Gastroesophageal sphincter (tissue), 3 donors: Measurements from ENCODE around the gene AMER2.

Experiments used
- CTCF ChIP-seq, 4 experiments: fragments of 200-600 bp in 2 of 4; fragments of 450-650 bp in 2 of 4; sonication (generic) in 1 of 4; IDR thresholded peaks; one replicate each; pipeline ENCODE4 v1.5.1; 2017 to 2019; ENCODE audit warnings: antibody characterized with exemption in 4 of 4, mild to moderate bottlenecking in 2 of 4, moderate library complexity in 2 of 4
- EP300 ChIP-seq: sonication (generic); formaldehyde crosslinking; IDR thresholded peaks from one replicate; pipeline ENCODE4 v1.6.1; 2017; ENCODE audit warnings: antibody characterized with exemption, mild to moderate bottlenecking
- POLR2A ChIP-seq, 2 donors: fragments of 450-650 bp; IDR thresholded peaks; one replicate each; pipeline ENCODE4 v1.6.1; 2017; ENCODE audit warnings: antibody characterized with exemption in 2 of 2, mild to moderate bottlenecking in 2 of 2, moderate library complexity in 1 of 2
- POLR2AphosphoS5 ChIP-seq: sonication (generic); formaldehyde crosslinking; IDR thresholded peaks from one replicate; pipeline ENCODE4 v1.6.1; 2017; ENCODE audit warnings: antibody characterized with exemption

DNA sequence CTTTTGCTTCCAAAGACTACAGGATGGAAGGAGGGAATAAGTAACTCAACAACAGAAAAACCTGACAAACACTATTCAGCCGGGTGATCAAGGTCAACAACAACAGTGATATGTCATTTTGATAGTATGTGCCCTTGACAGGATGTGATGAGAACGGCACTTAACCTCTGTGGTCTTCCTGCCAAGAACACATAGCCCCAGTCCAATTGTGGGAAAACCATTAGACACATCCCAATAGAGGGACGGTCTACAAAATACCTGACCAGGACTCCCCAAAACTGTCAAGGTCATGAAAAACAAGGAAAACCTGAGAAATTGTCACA, 43.1 kb upstream of the AMER2 start:
- no peak for TF ChIP-seq CTCF (IDR thresholded peaks at IDR 0.05)
- TF ChIP-seq POLR2A (IDR thresholded peaks at IDR 0.05): no peak
- no peak for TF ChIP-seq POLR2AphosphoS5
- TF ChIP-seq EP300: no peak
